KMS-11 (cell line): ENCODE measurements around the gene IL33.

Experiments used
- H2AFZ ChIP-seq: fragments of 200-600 bp; sonication (generic); 2 replicates; pipeline ENCODE4 v1.6.1; 2016; ENCODE audit warnings: antibody characterized with exemption, mixed run types, low read depth
- H3K27ac ChIP-seq: fragments of 200-600 bp; sonication (generic); 2 replicates; pipeline ENCODE4 v1.6.1; 2016; ENCODE audit warnings: mild to moderate bottlenecking, mixed run types
- H3K27me3 ChIP-seq: fragments of 200-600 bp; sonication (generic); 2 replicates; pipeline ENCODE4 v1.6.1; 2017; ENCODE audit warnings: mild to moderate bottlenecking, low read depth, mixed run types, moderate library complexity; ENCODE audit not compliant: insufficient read depth
- H3K36me3 ChIP-seq: fragments of 200-600 bp; sonication (generic); 2 replicates; pipeline ENCODE4 v1.6.1; 2017; ENCODE audit warnings: mild to moderate bottlenecking, mixed run types; ENCODE audit not compliant: insufficient read depth
- H3K4me1 ChIP-seq: fragments of 200-600 bp; sonication (generic); 2 replicates; pipeline ENCODE4 v1.6.1; 2016; ENCODE audit warnings: mild to moderate bottlenecking, low read depth, mixed run types; ENCODE audit not compliant: poor library complexity, severe bottlenecking
- H3K4me2 ChIP-seq: fragments of 200-600 bp; sonication (generic); 2 replicates; pipeline ENCODE4 v1.7.0; 2016; ENCODE audit warnings: mild to moderate bottlenecking, mixed run types
- H3K4me3 ChIP-seq: fragments of 200-600 bp; sonication (generic); IDR thresholded peaks from 2 replicates; pipeline ENCODE4 v1.6.1; 2017; ENCODE audit warnings: low read depth, low read length, mixed read lengths; ENCODE audit not compliant: insufficient read depth
- H3K79me2 ChIP-seq: fragments of 200-600 bp; sonication (generic); 2 replicates; pipeline ENCODE4 v1.6.1; 2016; ENCODE audit warnings: low read depth, mixed run types; ENCODE audit not compliant: insufficient read depth
- H3K9ac ChIP-seq: fragments of 200-600 bp; sonication (generic); 2 replicates; pipeline ENCODE4 v1.6.1; 2016; ENCODE audit warnings: mild to moderate bottlenecking, mixed run types
- H4K20me1 ChIP-seq: fragments of 200-600 bp; sonication (generic); 2 replicates; pipeline ENCODE4 v1.6.1; 2016; ENCODE audit warnings: mild to moderate bottlenecking, mixed run types; ENCODE audit not compliant: insufficient read depth
- CTCF ChIP-seq: fragments of 200-600 bp; sonication (generic); conservative IDR thresholded peaks from 2 replicates; pipeline ENCODE4 v1.6.1; 2017; ENCODE audit warnings: low read depth, mild to moderate bottlenecking, antibody characterized with exemption, low read length, moderate library complexity, mixed read lengths

Gene IL33

GRCh38 chr9:6183627-6184026 is 32.0 kb upstream of the IL33 start:
- TF ChIP-seq CTCF = no peak
- Histone ChIP-seq H3K4me2 (no peak overlapping the region; the same call in 1 of the 2 replicates), H3K27me3 (no peaks in the 10 kb centered on the region), H2AFZ (no peak overlapping the region), H3K4me3 (no peak overlapping the region), H3K4me1 (peaks cover 10% of the 10 kb centered on the region), H3K9ac (peak overlapping the region; percentile 66; the same call in 1 of the 2 replicates), H4K20me1 (no peaks in the 10 kb centered on the region), H3K79me2 (no peaks in the 10 kb centered on the region), H3K36me3 (no peaks in the 10 kb centered on the region), H3K27ac (peak overlapping the region; percentile 64)

GRCh38 chr9:6184749-6185645 is 30.6 kb upstream of the IL33 start:
- Histone ChIP-seq H3K4me3 (no peak overlapping the region), H3K4me1 (peaks cover 10% of the 10 kb centered on the region), H3K9ac (no peak overlapping the region), H3K27ac (no peak overlapping the region), H2AFZ (peak overlapping the region; percentile 29), H3K36me3 (no peaks in the 10 kb centered on the region), H3K4me2 (no peak overlapping the region; the same call in 1 of the 2 replicates), H3K27me3 (no peaks in the 10 kb centered on the region), H3K79me2 (no peaks in the 10 kb centered on the region), H4K20me1 (no peaks in the 10 kb centered on the region)
- TF ChIP-seq CTCF = no peak

GRCh38 chr9:6186691-6187090 is 28.9 kb upstream of the IL33 start:
- H4K20me1 ChIP-seq = no peaks in the 10 kb centered on the region
- peaks cover 10% of the 10 kb centered on the region for H3K4me1 ChIP-seq
- H3K27me3 ChIP-seq = no peaks in the 10 kb centered on the region
- no peak for TF ChIP-seq CTCF
- no peaks in the 10 kb centered on the region for H3K36me3 ChIP-seq
- H3K79me2 ChIP-seq = no peaks in the 10 kb centered on the region
- no peak overlapping the region for H3K9ac ChIP-seq
- no peak overlapping the region for H3K4me3 ChIP-seq
- H3K4me2 ChIP-seq = no peak overlapping the region
- H2AFZ ChIP-seq = no peak overlapping the region
- no peak overlapping the region for H3K27ac ChIP-seq

GRCh38 chr9:6187272-6187671 is 28.3 kb upstream of the IL33 start:
- no peaks in the 10 kb centered on the region for H3K27me3 ChIP-seq
- no peak overlapping the region for H3K4me2 ChIP-seq
- H3K4me3 ChIP-seq = no peak overlapping the region
- no peaks in the 10 kb centered on the region for H3K79me2 ChIP-seq
- no peaks in the 10 kb centered on the region for H4K20me1 ChIP-seq
- no peaks in the 10 kb centered on the region for H3K36me3 ChIP-seq
- H3K4me1 ChIP-seq = peaks cover 10% of the 10 kb centered on the region
- TF ChIP-seq CTCF = no peak
- H2AFZ ChIP-seq = no peak overlapping the region
- H3K9ac ChIP-seq = no peak overlapping the region
- H3K27ac ChIP-seq = no peak overlapping the region
